Measurements from ENCODE around the gene KRTAP2-4. TPM values are rescaled to one million over a fixed set of nuclear protein-coding genes. Genes with fewer than 3 reads are reported as not detected.
"Not testable (repeated sequence)": the region's sequence is repeated elsewhere in the genome, so short reads cannot be mapped to it uniquely, and the experiment has no call there.

KRTAP2-4 gene
- total and polyA plus RNA-seq, 7 donors: not detected

DNA sequence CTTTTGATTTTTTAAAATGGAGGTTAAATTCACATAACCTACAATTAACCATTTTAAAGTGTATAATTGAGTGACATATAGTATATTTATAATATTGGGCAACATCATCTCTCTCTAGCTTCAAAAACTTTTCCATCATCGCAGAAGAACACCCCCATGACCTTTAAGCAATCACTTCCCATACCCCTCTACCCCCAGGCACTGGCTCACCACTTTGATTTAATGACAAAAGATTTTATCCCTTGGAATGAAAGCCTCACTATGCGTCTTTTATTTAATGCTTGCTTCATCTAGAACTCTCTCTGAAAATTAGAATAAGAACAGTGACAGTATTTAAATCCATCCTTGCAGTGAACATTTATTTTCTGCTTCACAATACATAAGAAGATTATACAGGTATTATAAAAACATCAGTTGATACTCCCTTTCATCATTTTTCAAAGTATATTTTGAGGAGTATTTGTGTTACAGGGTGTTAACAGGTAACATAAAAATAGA, 27.8 kb downstream of the KRTAP2-4 start:
- no peak for TF ChIP-seq EP300 (IDR thresholded peaks at IDR 0.05)
- TF ChIP-seq POLR2AphosphoS5 (IDR thresholded peaks at IDR 0.05): no peak
- TF ChIP-seq, protein P1, sequence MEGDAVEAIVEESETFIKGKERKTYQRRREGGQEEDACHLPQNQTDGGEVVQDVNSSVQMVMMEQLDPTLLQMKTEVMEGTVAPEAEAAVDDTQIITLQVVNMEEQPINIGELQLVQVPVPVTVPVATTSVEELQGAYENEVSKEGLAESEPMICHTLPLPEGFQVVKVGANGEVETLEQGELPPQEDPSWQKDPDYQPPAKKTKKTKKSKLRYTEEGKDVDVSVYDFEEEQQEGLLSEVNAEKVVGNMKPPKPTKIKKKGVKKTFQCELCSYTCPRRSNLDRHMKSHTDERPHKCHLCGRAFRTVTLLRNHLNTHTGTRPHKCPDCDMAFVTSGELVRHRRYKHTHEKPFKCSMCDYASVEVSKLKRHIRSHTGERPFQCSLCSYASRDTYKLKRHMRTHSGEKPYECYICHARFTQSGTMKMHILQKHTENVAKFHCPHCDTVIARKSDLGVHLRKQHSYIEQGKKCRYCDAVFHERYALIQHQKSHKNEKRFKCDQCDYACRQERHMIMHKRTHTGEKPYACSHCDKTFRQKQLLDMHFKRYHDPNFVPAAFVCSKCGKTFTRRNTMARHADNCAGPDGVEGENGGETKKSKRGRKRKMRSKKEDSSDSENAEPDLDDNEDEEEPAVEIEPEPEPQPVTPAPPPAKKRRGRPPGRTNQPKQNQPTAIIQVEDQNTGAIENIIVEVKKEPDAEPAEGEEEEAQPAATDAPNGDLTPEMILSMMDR (IDR thresholded peaks at IDR 0.05): no peak
- no peak for TF ChIP-seq POLR2A (IDR thresholded peaks at IDR 0.05)

GRCh38 chr17:41034346-41034935, 31.2 kb downstream of the KRTAP2-4 start, which contains the start of gene KRTAP1-3:
Gene KRTAP1-3 (minus strand): TSS chr17:41034874. CDS start chr17:41034821, 53 bp downstream.
- WGBS, 2 donors: 94% methylated on average over 10 of the region's 10 CpGs
- H3K36me3 ChIP-seq; H3K9me3 ChIP-seq; intact Hi-C loops (cut with DNase I); H3K27me3 ChIP-seq; H3K4me3 ChIP-seq; H3K27ac ChIP-seq; DNase-seq; H3K4me1 ChIP-seq: not testable (repeated sequence)

More for the DNA sequence above, 27.8 kb downstream of the KRTAP2-4 start:
- no peak overlapping the region for H3K4me3 ChIP-seq
- no peaks in the 10 kb centered on the region for H3K4me1 ChIP-seq
- WGBS, 2 donors: 87 to 88% methylated on average over 2 of the region's 2 CpGs
- no peak for DNase-seq
- intact Hi-C loops (cut with DNase I): no loop called here
- H3K36me3 ChIP-seq: no peaks in the 10 kb centered on the region
- H3K9me3 ChIP-seq: no peaks in the 10 kb centered on the region
- no peak overlapping the region for H3K27ac ChIP-seq
- no peaks in the 10 kb centered on the region for H3K27me3 ChIP-seq

- Histone ChIP-seq H3K27me3 (peaks cover 0 to 6% (median 0%) of the 10 kb centered on the region in 3 donors), H3K9me3 (no peaks in the 10 kb centered on the region), H3K36me3 (no peaks in the 10 kb centered on the region), H3K27ac (no peak within 1 kb of the TSS), H3K4me3 (no peak within 1 kb of the TSS), H3K4me1 (no peaks in the 10 kb centered on the region)
- intact Hi-C loops (cut with DNase I): no loop called here
- no peak for DNase-seq
- TF ChIP-seq POLR2AphosphoS5 (IDR thresholded peaks at IDR 0.05) (no peak), EP300 (IDR thresholded peaks at IDR 0.05) (no peak), POLR2A (IDR thresholded peaks at IDR 0.05) (no peak)
- TF ChIP-seq, protein P1 (IDR thresholded peaks at IDR 0.05): no peak
- 85 to 91% methylated on average over 12 of the region's 12 CpGs for WGBS, 2 donors
Observed at GRCh38 chr17:41029633-41030245, 35.9 kb downstream of the KRTAP2-4 start, which contains the start of gene KRTAP1-4. Gene KRTAP1-4 (minus strand): TSS chr17:41030195. CDS start chr17:41030078, 117 bp downstream.

- no peaks in the 10 kb centered on the region for H3K9me3 ChIP-seq
- intact Hi-C loops (cut with DNase I): no loop called here
Observed at GRCh38 chr17:41026715-41027471, 38.8 kb downstream of the KRTAP2-4 start, which contains the start of gene KRTAP1-5. Gene KRTAP1-5 (minus strand): TSS chr17:41027208. CDS start chr17:41027155, 53 bp downstream.

More at GRCh38 chr17:41026715-41027471, 38.8 kb downstream of the KRTAP2-4 start, which contains the start of gene KRTAP1-5:
- Histone ChIP-seq H3K4me3 (no peak within 1 kb of the TSS), H3K36me3 (no peaks in the 10 kb centered on the region), H3K4me1 (no peaks in the 10 kb centered on the region), H3K27me3 (peaks cover 0 to 6% (median 0%) of the 10 kb centered on the region in 3 donors), H3K27ac (no peak within 1 kb of the TSS)
- TF ChIP-seq EP300 (IDR thresholded peaks at IDR 0.05) (no peak), POLR2A (IDR thresholded peaks at IDR 0.05) (no peak), POLR2AphosphoS5 (IDR thresholded peaks at IDR 0.05) (no peak)
- TF ChIP-seq, protein P1 (IDR thresholded peaks at IDR 0.05): no peak
- DNase-seq: no peak
- 82 to 83% methylated on average over 9 of the region's 9 CpGs for WGBS, 2 donors

Measured in sigmoid colon (tissue), 7 donors.